Progenitor cell of endocrine pancreas (in vitro differentiated cells): Measurements from ENCODE around the gene SRPK2. TPM values are rescaled to one million over a fixed set of nuclear protein-coding genes. Genes with fewer than 3 reads are reported as not detected.
A peak's percentile ranks its signal among the peaks of the same experiment; 100 is the strongest.

Experiments
- DNase-seq: peaks from one replicate; pipeline ENCODE4 v3.0.0; 2021; ENCODE audit warnings: low spot score; ENCODE audit not compliant: unreplicated experiment
- H3K27ac Mint-ChIP-seq: 2 replicates; pipeline ENCODE4 v1.8.0; 2021; ENCODE audit warnings: mild to moderate bottlenecking, moderate library complexity, mixed read lengths
- H3K27me3 Mint-ChIP-seq: 2 replicates; pipeline ENCODE4 v1.8.0; 2021; ENCODE audit warnings: mixed read lengths
- H3K36me3 Mint-ChIP-seq: 2 replicates; pipeline ENCODE4 v1.8.0; 2022; ENCODE audit warnings: mixed read lengths; ENCODE audit not compliant: insufficient read depth
- H3K4me1 Mint-ChIP-seq: 2 replicates; pipeline ENCODE4 v1.8.0; 2021; ENCODE audit warnings: low read depth, mixed read lengths
- H3K4me3 Mint-ChIP-seq: 2 replicates; pipeline ENCODE4 v1.8.0; 2021; ENCODE audit warnings: low read depth, mild to moderate bottlenecking, moderate library complexity, mixed read lengths
- H3K9me3 Mint-ChIP-seq: 2 replicates; pipeline ENCODE4 v1.8.0; 2021; ENCODE audit warnings: low read depth, mixed read lengths
- total RNA-seq: library from RNA; stranded (reverse); gene quantifications from 2 replicates; pipeline ENCODE4 v1.2.1, GENCODE V29; 2021
- TF ChIP-seq, protein P1 (sequence below): fragments of 200-600 bp; sonication (generic); IDR thresholded peaks from one replicate; pipeline ENCODE4 v1.5.0; 2021; ENCODE audit warnings: antibody characterized with exemption, mild to moderate bottlenecking; ENCODE audit not compliant: unreplicated experiment

The SRPK2 gene
- total RNA-seq, 1 donor from 2014 or later: 78.8 TPM

DNA sequence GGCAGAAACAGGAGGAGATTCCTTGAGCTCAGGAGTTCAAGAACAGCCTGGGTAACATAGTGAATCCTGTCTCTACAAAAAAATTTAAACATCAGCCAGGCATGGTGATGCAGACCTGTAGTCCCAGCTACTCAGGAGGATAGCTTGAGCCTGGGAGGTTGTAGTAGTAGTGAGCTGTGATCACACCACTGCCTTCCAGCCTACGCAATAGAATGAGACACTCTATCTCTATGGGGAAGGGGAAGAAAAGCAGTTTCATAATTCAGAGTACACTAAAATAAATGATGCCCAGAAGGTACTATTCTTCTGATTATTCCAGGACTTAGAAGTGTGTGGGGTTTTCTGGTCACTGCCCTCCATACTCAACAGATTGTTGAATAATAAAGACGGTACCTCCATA, 197.4 kb downstream of the SRPK2 start:
- DNase-seq: no peak
- Mint-ChIP-seq H3K4me1 (peaks cover 9% of the 10 kb centered on the region), H3K36me3 (peaks cover 8% of the 10 kb centered on the region), H3K4me3 (no peak overlapping the region), H3K9me3 (no peaks in the 10 kb centered on the region), H3K27me3 (no peaks in the 10 kb centered on the region), H3K27ac (no peak overlapping the region)
- TF ChIP-seq, protein P1, sequence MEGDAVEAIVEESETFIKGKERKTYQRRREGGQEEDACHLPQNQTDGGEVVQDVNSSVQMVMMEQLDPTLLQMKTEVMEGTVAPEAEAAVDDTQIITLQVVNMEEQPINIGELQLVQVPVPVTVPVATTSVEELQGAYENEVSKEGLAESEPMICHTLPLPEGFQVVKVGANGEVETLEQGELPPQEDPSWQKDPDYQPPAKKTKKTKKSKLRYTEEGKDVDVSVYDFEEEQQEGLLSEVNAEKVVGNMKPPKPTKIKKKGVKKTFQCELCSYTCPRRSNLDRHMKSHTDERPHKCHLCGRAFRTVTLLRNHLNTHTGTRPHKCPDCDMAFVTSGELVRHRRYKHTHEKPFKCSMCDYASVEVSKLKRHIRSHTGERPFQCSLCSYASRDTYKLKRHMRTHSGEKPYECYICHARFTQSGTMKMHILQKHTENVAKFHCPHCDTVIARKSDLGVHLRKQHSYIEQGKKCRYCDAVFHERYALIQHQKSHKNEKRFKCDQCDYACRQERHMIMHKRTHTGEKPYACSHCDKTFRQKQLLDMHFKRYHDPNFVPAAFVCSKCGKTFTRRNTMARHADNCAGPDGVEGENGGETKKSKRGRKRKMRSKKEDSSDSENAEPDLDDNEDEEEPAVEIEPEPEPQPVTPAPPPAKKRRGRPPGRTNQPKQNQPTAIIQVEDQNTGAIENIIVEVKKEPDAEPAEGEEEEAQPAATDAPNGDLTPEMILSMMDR: no peak

DNA sequence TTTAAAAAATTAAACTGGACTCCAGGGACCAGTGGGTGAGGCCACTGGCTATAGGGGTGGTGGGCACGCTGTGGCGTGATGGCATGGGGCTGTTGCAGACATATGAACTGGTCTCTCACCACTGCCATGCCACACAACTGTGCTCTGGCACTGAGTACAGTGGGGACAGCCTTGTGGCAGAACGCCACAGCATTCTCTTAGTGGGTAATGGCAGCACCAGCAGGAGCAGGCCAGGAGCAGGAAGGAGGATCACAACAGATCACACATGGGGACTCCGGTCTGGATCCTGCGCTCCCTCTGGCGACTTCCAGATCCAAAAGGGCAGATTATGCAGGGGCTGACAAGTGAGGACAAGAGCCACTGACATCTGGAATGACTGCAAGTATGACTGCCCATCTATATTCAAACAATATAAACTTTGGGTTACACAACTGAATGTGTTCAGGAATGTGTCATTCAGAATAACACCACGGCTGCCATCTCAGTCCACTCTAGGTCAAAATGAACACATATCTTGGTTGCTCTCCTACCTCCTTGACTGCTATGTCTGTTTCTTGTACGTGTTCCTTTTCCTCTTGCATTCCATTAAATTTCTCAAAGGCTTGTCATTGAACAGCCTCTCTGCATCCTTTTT, 198.7 kb downstream of the SRPK2 start:
- H3K27me3 Mint-ChIP-seq: no peaks in the 10 kb centered on the region
- H3K36me3 Mint-ChIP-seq: peaks cover 5% of the 10 kb centered on the region
- peaks cover 9% of the 10 kb centered on the region for H3K4me1 Mint-ChIP-seq
- TF ChIP-seq, protein P1: no peak
- no peak for DNase-seq
- H3K9me3 Mint-ChIP-seq: no peaks in the 10 kb centered on the region
- H3K27ac Mint-ChIP-seq: peak overlapping the region; percentile 73
- H3K4me3 Mint-ChIP-seq: no peak overlapping the region

DNA sequence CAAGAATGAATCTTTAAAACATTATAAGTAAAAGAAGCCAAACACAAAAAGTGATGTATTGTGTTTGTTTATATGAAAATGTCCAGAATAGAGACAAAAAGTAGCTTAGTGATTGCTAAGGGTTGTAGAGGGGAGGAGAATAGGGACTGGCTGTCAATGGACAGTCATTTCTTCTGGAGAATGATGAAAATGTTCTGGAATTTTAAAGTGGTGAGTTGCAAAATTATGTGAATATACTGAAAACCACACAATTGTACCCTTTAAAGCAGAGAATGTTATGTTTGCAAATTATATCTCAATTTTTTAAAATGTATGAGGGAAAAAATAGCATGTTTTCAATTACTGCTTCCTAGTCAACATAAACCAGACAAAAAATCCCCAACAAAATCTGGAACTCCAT, 200.5 kb downstream of the SRPK2 start:
- H3K9me3 Mint-ChIP-seq: no peaks in the 10 kb centered on the region
- H3K27ac Mint-ChIP-seq: no peak overlapping the region
- no peak overlapping the region for H3K4me3 Mint-ChIP-seq
- TF ChIP-seq, protein P1: no peak
- no peak for DNase-seq
- no peaks in the 10 kb centered on the region for H3K27me3 Mint-ChIP-seq
- H3K4me1 Mint-ChIP-seq: peaks cover 7% of the 10 kb centered on the region
- H3K36me3 Mint-ChIP-seq: peaks cover 4% of the 10 kb centered on the region

DNA sequence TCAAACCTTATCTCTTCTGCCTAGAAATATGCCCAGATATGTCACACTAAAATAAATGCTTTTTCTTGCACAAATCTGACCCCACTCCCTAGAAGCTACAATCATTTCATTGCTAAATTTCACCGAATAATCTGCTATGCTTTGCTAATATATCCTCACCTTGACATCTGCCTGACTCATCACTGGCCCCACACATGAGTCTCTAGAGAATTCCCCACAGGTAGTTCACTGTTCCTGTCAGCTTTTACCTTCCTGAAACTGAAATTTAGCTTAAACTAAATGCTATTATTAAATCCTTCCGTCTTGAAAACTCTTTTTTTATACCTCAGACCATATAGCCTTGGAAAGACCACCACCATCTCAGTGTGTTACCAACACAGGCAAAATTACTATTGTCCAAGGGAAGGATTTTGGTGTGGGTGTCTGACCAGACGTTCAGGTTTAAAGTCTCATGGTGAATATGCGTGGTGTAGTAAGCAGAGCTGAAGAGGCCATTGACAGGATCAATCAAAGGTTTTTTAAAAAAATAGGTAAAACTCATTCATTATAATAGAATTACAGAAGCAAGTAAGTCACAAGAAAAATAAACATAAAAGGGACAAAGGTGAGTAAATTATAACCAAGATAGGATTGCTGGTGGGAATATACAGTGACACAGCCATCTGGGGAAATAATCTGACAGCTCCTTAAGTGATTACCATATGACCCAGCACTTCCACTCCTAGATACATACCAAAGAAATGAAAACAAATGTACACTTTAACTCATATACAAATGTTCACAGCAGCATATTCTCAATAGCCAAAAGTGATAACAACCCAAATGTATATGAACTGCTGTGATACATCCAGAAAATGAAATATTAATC, 201.2 kb downstream of the SRPK2 start:
- TF ChIP-seq, protein P1: no peak
- no peak for DNase-seq
- Mint-ChIP-seq H3K9me3 (no peaks in the 10 kb centered on the region), H3K27ac (peak overlapping the region; percentile 23), H3K36me3 (no peaks in the 10 kb centered on the region), H3K27me3 (no peaks in the 10 kb centered on the region), H3K4me1 (peaks cover 7% of the 10 kb centered on the region), H3K4me3 (no peak overlapping the region)

DNA sequence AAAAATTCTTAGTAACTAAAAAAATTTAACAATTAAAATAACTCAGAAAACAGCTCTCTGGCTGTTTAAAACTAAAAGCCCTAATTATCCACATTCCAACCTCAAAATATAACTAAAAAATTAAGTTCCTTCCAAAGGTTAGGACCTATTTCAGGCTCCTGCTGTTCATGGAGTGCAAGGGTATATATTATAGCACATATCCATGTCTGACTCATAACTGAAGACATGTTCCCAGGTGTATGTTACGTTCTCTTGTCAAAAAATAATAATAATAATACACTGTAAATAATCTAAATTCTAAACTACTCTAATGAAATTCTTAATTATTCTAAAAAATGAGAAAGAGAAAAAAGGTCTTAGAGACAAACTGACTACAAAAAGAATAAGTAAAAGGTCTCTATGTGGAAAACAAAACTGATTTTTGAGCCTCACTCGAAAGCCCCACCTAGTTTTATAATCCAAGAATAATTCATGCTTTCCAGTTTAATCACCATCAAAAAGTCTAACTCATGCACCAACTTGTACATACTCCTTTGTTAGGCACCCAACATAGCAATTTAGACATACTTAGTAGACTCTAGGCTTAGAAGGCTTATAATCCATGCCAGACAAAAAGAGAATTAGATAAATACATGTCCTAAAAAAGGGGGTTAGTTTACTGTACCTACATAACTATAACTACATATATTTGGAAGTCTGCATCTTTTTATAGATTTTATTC, 203.3 kb downstream of the SRPK2 start:
- peaks cover 7% of the 10 kb centered on the region for H3K4me1 Mint-ChIP-seq
- no peak overlapping the region for H3K27ac Mint-ChIP-seq
- TF ChIP-seq, protein P1: no peak
- H3K36me3 Mint-ChIP-seq: peaks cover 10% of the 10 kb centered on the region
- no peak for DNase-seq
- H3K4me3 Mint-ChIP-seq: no peak overlapping the region
- H3K27me3 Mint-ChIP-seq: no peaks in the 10 kb centered on the region
- H3K9me3 Mint-ChIP-seq: peaks cover 10% of the 10 kb centered on the region
